Ishikawa (cell line): ENCODE results near the gene H2AZ2.

Experiments used
- CEBPB ChIP-seq: IDR thresholded peaks from 2 replicates; pipeline ENCODE4 v1.6.1; 2012
- CREB1 ChIP-seq: IDR thresholded peaks from 2 replicates; pipeline ENCODE4 v1.6.1; 2012; ENCODE audit warnings: low read depth
- EGR1 ChIP-seq: IDR thresholded peaks from 2 replicates; pipeline ENCODE4 v1.6.1; 2012
- EP300 ChIP-seq: IDR thresholded peaks from 2 replicates; pipeline ENCODE4 v1.6.1; 2012; ENCODE audit warnings: borderline replicate concordance
- FOXM1 ChIP-seq: IDR thresholded peaks from 2 replicates; pipeline ENCODE4 v1.6.1; 2012; ENCODE audit warnings: low read depth, borderline replicate concordance
- RAD21 ChIP-seq: IDR thresholded peaks from 2 replicates; pipeline ENCODE4 v1.6.1; 2012; ENCODE audit warnings: low read depth
- TAF1 ChIP-seq: IDR thresholded peaks from 2 replicates; pipeline ENCODE4 v1.6.1; 2012; ENCODE audit warnings: low read depth, mild to moderate bottlenecking
- TCF12 ChIP-seq: IDR thresholded peaks from 2 replicates; pipeline ENCODE4 v1.6.1; 2012; ENCODE audit warnings: low read depth
- TEAD4 ChIP-seq: IDR thresholded peaks from 2 replicates; pipeline ENCODE4 v1.6.1; 2012
- YY1 ChIP-seq: IDR thresholded peaks from 2 replicates; pipeline ENCODE4 v1.6.1; 2012; ENCODE audit warnings: low read depth
- ZBTB7A ChIP-seq: IDR thresholded peaks from 2 replicates; pipeline ENCODE4 v1.6.1; 2012; ENCODE audit warnings: low read depth
- TF ChIP-seq, protein P1 (sequence below): IDR thresholded peaks from 2 replicates; pipeline ENCODE4 v1.6.1; 2012; ENCODE audit warnings: low read depth, mild to moderate bottlenecking
- TF ChIP-seq, protein P2 (sequence below): IDR thresholded peaks from 2 replicates; pipeline ENCODE4 v1.6.1; 2012
- TF ChIP-seq, protein P3 (sequence below): IDR thresholded peaks from 2 replicates; pipeline ENCODE4 v1.6.1; 2012

DNA sequence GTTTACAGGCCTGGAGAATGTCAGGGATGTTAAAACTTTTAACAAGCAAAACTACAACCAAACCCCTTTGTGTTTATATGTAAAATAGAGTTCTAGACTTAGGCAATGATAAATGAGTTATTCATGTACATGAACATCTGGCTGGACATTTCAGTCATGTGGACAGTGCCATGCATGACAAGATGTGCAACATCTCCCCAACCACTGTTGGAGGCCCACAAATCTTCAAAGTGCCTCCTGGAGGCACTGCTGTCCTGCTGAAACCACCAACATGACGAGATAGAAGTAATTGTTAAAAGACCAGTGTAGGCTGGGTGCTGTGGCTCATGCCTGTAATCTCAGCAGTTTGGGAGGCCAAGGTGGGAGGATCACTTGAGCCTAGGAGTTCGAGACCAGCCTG is 33.0 kb downstream of the H2AZ2 start:
- TF ChIP-seq YY1: no peak
- TF ChIP-seq, protein P1, sequence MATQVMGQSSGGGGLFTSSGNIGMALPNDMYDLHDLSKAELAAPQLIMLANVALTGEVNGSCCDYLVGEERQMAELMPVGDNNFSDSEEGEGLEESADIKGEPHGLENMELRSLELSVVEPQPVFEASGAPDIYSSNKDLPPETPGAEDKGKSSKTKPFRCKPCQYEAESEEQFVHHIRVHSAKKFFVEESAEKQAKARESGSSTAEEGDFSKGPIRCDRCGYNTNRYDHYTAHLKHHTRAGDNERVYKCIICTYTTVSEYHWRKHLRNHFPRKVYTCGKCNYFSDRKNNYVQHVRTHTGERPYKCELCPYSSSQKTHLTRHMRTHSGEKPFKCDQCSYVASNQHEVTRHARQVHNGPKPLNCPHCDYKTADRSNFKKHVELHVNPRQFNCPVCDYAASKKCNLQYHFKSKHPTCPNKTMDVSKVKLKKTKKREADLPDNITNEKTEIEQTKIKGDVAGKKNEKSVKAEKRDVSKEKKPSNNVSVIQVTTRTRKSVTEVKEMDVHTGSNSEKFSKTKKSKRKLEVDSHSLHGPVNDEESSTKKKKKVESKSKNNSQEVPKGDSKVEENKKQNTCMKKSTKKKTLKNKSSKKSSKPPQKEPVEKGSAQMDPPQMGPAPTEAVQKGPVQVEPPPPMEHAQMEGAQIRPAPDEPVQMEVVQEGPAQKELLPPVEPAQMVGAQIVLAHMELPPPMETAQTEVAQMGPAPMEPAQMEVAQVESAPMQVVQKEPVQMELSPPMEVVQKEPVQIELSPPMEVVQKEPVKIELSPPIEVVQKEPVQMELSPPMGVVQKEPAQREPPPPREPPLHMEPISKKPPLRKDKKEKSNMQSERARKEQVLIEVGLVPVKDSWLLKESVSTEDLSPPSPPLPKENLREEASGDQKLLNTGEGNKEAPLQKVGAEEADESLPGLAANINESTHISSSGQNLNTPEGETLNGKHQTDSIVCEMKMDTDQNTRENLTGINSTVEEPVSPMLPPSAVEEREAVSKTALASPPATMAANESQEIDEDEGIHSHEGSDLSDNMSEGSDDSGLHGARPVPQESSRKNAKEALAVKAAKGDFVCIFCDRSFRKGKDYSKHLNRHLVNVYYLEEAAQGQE: no peak
- TF ChIP-seq TAF1: no peak
- peak; percentile 40 for TF ChIP-seq RAD21
- TF ChIP-seq CREB1: no peak
- no peak for TF ChIP-seq EGR1
- TF ChIP-seq FOXM1: no peak
- no peak for TF ChIP-seq CEBPB
- TF ChIP-seq, protein P2, sequence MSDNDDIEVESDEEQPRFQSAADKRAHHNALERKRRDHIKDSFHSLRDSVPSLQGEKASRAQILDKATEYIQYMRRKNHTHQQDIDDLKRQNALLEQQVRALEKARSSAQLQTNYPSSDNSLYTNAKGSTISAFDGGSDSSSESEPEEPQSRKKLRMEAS: no peak
- TF ChIP-seq, protein P3, sequence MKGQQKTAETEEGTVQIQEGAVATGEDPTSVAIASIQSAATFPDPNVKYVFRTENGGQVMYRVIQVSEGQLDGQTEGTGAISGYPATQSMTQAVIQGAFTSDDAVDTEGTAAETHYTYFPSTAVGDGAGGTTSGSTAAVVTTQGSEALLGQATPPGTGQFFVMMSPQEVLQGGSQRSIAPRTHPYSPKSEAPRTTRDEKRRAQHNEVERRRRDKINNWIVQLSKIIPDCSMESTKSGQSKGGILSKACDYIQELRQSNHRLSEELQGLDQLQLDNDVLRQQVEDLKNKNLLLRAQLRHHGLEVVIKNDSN: no peak
- no peak for TF ChIP-seq TCF12
- no peak for TF ChIP-seq EP300
- no peak for TF ChIP-seq TEAD4
- TF ChIP-seq ZBTB7A: no peak
